ENCODE results near the gene TCIRG1.

- TF ChIP-seq GATA3 (IDR thresholded peaks at IDR 0.05; ENCODE audit: low read depth, low read length) (no peak), GATA2 (IDR thresholded peaks at IDR 0.05; ENCODE audit: low read depth, low read length) (no peak)
Measured at GRCh38 chr11:68052137-68052873, 13.5 kb downstream of the TCIRG1 start.

Measured in SH-SY5Y (cell line).